ENCODE results near the gene PLEKHA6. TPM values are rescaled to one million over a fixed set of nuclear protein-coding genes. Genes with fewer than 3 reads are reported as not detected.
A peak's percentile ranks its signal among the peaks of the same experiment; 100 is the strongest.

The PLEKHA6 gene
- total and polyA plus RNA-seq, 2 of the 8 experiments (the other 6 are each of a cell fraction or from before 2014, with no cell fraction given) = 4.8 to 20.2 TPM

DNA sequence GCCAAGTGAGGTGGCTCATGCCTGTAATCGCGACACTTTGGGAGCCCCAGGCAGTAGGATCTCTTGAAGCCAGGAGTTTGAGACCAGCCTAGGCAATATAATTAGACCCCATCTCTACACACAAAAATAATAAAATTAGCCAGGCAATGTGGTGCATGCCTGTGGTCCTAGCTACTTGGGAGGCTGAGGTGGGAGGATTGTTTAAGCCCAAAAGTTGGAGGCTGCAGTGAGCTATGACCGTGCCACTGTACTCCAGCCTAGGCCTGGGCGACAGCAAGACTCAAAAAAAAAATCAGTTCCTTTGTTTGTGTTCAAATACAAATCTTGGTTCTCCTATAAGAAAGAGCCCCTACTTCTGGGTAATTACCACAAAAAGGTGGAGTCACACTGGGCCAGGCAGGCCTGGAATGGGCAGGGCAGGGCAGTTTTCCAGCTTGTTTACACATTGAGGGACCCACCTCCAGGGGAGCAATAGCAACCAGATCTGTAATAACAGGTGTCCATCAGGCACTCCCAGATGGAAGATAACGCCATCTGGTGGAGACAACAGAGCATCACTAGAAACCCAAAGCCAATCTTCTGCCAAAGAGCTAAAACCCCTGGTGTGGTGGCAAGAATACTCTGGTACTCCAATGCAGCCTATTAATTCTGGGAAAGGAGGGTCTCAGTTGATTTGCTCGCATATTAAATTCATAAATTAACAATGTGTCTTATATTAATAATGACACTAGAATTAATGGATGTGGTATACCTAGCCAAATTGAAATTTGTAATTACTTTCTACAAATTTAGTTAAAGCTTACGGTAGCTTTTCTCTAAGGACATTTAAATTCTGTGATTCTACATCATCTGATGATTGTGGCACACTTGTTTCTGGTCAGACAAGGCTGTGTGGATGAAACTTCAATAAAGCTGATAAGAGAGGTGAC lies 38.7 kb upstream of the PLEKHA6 start (continued):
- TF ChIP-seq TEAD4 (IDR thresholded peaks at IDR 0.05; ENCODE audit: low read depth, low read length) = peak; percentile 52; the same call in 1 of the 2 replicates
- TF ChIP-seq, protein P1, sequence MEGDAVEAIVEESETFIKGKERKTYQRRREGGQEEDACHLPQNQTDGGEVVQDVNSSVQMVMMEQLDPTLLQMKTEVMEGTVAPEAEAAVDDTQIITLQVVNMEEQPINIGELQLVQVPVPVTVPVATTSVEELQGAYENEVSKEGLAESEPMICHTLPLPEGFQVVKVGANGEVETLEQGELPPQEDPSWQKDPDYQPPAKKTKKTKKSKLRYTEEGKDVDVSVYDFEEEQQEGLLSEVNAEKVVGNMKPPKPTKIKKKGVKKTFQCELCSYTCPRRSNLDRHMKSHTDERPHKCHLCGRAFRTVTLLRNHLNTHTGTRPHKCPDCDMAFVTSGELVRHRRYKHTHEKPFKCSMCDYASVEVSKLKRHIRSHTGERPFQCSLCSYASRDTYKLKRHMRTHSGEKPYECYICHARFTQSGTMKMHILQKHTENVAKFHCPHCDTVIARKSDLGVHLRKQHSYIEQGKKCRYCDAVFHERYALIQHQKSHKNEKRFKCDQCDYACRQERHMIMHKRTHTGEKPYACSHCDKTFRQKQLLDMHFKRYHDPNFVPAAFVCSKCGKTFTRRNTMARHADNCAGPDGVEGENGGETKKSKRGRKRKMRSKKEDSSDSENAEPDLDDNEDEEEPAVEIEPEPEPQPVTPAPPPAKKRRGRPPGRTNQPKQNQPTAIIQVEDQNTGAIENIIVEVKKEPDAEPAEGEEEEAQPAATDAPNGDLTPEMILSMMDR (IDR thresholded peaks at IDR 0.05; ENCODE audit: control extremely low read depth in 1 of 3, insufficient read depth in 1 of 3, low read depth in 1 of 3, low read length in 3 of 3) = peak; percentile 26 to 98 (median 96)
- no peak for TF ChIP-seq CEBPB (IDR thresholded peaks at IDR 0.05; ENCODE audit: low read depth, low read length)
- no peak for TF ChIP-seq NRF1 (IDR thresholded peaks at IDR 0.05; ENCODE audit: low read depth, low read length)
- no peak for TF ChIP-seq GTF2F1 (IDR thresholded peaks at IDR 0.05; ENCODE audit: borderline replicate concordance, low read depth, low read length)
- TF ChIP-seq, protein P2, sequence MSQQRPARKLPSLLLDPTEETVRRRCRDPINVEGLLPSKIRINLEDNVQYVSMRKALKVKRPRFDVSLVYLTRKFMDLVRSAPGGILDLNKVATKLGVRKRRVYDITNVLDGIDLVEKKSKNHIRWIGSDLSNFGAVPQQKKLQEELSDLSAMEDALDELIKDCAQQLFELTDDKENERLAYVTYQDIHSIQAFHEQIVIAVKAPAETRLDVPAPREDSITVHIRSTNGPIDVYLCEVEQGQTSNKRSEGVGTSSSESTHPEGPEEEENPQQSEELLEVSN (IDR thresholded peaks at IDR 0.05) = no peak
- TF ChIP-seq CHD2 (IDR thresholded peaks at IDR 0.05; ENCODE audit: low read length) = peak; percentile 36; the same call in 1 of the 2 replicates
- TF ChIP-seq JUND (IDR thresholded peaks at IDR 0.05; ENCODE audit: low read length) = no peak
- no peak for TF ChIP-seq BRCA1 (IDR thresholded peaks at IDR 0.05; ENCODE audit: low read depth, low read length)
- TF ChIP-seq EGR1 (IDR thresholded peaks at IDR 0.05; ENCODE audit: borderline replicate concordance, low read depth, low read length) = no peak
- TF ChIP-seq SAP30 (IDR thresholded peaks at IDR 0.05; ENCODE audit: insufficient read depth, insufficient replicate concordance, low read length) = no peak
- TF ChIP-seq MAFK (IDR thresholded peaks at IDR 0.05; ENCODE audit: low read depth, low read length) = no peak
- no peak for TF ChIP-seq HDAC2 (IDR thresholded peaks at IDR 0.05; ENCODE audit: borderline replicate concordance in 1 of 2, low read depth in 2 of 2, low read length in 2 of 2)
- TF ChIP-seq SIN3A (conservative IDR thresholded peaks at IDR 0.05 in 1 of 2, IDR thresholded peaks at IDR 0.05 in 1 of 2; ENCODE audit: low read depth in 1 of 2, low read length in 2 of 2) = peak; percentile 63 to 84; a peak in 2 of 4 replicates
- TF ChIP-seq EP300 (IDR thresholded peaks at IDR 0.05; ENCODE audit: borderline replicate concordance in 1 of 2, low read depth in 2 of 2, low read length in 2 of 2) = peak in 1 of 2 experiments; percentile 57; a peak in 1 of 3 replicates
- no peak for TF ChIP-seq RBBP5 (IDR thresholded peaks at IDR 0.05; ENCODE audit: borderline replicate concordance, low read depth, low read length)
- no peak for TF ChIP-seq EZH2 (IDR thresholded peaks at IDR 0.05; ENCODE audit: low read depth, low read length, severe bottlenecking)
